ENCODE data around the gene IGFBP1.
"Not testable (repeated sequence)": the region's sequence is repeated elsewhere in the genome, so short reads cannot be mapped to it uniquely, and the experiment has no call there.

IGFBP1 gene

DNA sequence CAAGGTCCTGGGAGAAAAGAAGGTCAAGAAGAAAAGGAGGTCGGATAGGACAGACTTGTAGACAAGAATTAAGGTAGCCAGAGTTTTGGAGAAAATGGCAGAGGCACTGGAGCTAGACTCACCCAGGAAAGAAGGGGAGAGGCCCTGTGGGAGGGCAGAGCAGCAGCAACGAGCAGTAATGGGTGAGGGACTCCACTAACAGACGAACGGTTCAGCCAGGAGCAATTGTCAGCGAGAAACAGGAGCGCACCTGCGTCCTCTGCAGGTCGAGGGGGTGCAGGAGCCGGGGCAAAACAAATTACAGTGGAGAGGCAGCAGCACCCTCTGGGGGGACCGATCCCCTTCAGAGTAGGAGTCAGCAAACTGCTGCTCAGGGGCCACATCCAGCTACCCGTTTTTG lies 51.3 kb downstream of the IGFBP1 start:
- POLR2A ChIA-PET: no interaction called here
- CTCF ChIA-PET: interaction anchor here (2.1 kb wide), 1 partner anchor 17 kb away, joined by 6 read pairs; no protein-coding TSS in a partner anchor
- TF ChIP-seq LEF1 (IDR thresholded peaks at IDR 0.05; ENCODE audit: borderline replicate concordance) (no peak), NFRKB (IDR thresholded peaks at IDR 0.05) (no peak), TARDBP (IDR thresholded peaks at IDR 0.05) (no peak), FOXA1 (IDR thresholded peaks at IDR 0.05) (no peak), ARNT (IDR thresholded peaks at IDR 0.05) (no peak), FOXM1 (IDR thresholded peaks at IDR 0.05; ENCODE audit: borderline replicate concordance) (no peak), SUZ12 (IDR thresholded peaks at IDR 0.05) (no peak), BHLHE40 (IDR thresholded peaks at IDR 0.05; ENCODE audit: borderline replicate concordance) (no peak)
- no peak for DNase-seq (ENCODE audit: extremely low spot score)

DNA sequence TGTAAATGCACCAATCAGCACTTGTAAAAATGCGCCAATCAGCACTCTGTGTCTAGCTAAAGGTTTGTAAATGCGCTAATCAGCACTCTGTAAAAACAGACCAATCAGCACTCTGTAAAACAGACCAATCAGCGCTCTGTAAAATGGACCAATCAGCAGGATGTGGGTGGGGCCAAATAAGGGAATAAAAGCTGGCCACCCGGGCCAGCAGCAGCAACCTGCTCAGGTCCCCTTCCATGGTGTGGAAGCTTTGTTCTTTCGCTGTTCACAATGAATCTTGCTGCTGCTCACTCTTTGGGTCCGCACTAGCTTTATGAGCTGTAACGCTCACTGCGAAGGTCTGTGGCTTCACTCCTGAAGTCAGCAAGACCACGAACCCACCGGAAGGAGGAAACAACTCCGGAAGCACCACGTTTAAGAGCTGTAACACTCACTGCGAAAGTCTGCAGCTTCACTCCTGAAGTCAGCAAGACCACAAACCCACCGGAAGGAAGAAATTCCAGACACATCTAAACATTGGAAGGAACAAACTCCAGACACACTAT lies 52.0 kb downstream of the IGFBP1 start:
- CTCF ChIA-PET; POLR2A ChIA-PET; DNase-seq (ENCODE audit: extremely low spot score): not testable (repeated sequence)

DNA sequence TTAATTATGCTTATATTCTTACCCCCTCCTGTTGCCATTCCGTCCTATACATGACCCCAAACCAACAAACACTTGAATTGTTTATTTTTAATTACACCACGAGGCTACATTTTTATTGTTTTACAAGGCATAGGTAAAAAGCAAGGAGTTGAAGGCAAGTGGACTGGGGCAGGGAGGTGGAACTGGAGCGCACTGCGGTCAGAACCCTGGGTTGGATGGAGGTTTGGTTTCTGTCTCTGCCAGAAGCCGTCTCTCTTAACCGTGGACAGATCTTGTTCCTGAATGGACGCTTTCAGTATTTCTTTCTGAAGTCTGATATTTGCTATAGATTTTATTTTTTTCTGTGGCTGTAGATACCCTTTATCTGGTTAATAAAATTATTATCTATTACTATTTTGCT lies 52.7 kb downstream of the IGFBP1 start:
- TF ChIP-seq BHLHE40 (IDR thresholded peaks at IDR 0.05; ENCODE audit: borderline replicate concordance) (no peak), L3MBTL2 (conservative IDR thresholded peaks at IDR 0.05) (no peak), FOXM1 (IDR thresholded peaks at IDR 0.05; ENCODE audit: borderline replicate concordance) (no peak), FOXK2 (IDR thresholded peaks at IDR 0.05) (no peak), SUZ12 (IDR thresholded peaks at IDR 0.05) (no peak)
- DNase-seq (ENCODE audit: extremely low spot score): no peak
- ChIA-PET POLR2A (no interaction called here), CTCF (no interaction called here)
